Dermis microvascular lymphatic vessel endothelial cell (primary cell): Measurements from ENCODE around the gene BUB1B. TPM values are rescaled to one million over a fixed set of nuclear protein-coding genes. Genes with fewer than 3 reads are reported as not detected.

Experiments used
- DNase-seq, 2 donors: peaks; one replicate each; pipeline versions ENCODE4 v3.0.0 to v3.0.0-alpha.2; 2010; ENCODE audit warnings: low read depth in 2 of 2
- total RNA-seq: library from RNA; depleted of rRNA; stranded (reverse); fragments of >200 nt; gene quantifications from 2 replicates; pipeline ENCODE4 v1.2.1, GENCODE V29; 2014

BUB1B gene
- total RNA-seq, 1 donor from 2014 or later = 20.2 TPM

DNA sequence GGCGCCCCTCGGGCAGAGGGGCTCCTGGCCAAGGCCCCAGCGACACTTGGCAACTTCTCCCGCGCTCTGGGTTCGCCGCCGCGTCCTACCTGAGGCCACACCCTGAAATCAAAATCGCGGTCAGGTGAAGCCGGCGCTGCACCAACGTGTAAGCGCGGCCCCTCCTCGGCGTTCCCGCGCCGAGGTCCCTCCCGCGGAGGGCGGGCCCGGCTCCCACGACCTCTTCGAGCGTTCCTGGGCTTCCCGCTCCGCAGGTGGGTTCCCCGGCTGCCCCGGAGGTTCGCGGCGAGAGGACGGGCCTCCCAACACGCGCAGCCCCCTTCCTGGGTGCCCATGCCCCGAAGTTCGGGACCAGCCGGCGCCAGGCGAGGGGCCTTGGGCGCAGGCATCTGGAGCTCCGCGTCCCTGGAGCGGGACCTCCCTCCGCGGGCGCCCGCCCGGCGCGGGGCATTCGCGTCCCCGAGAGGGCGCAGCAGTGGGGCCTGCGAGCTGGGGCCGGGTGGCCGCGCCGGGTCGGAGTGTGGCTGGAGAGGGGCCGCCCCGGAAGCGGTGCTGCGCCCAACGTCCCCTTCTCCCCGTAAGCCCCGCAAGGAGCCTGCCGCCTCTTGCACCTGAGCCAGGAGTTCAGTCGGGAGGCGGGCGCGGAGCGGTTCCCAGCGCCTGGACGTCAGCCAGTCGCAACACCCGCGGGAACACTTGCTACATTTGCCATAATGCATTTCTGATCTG lies 91.7 kb downstream of the BUB1B start:
- peak; percentile 6 to 25 for DNase-seq

DNA sequence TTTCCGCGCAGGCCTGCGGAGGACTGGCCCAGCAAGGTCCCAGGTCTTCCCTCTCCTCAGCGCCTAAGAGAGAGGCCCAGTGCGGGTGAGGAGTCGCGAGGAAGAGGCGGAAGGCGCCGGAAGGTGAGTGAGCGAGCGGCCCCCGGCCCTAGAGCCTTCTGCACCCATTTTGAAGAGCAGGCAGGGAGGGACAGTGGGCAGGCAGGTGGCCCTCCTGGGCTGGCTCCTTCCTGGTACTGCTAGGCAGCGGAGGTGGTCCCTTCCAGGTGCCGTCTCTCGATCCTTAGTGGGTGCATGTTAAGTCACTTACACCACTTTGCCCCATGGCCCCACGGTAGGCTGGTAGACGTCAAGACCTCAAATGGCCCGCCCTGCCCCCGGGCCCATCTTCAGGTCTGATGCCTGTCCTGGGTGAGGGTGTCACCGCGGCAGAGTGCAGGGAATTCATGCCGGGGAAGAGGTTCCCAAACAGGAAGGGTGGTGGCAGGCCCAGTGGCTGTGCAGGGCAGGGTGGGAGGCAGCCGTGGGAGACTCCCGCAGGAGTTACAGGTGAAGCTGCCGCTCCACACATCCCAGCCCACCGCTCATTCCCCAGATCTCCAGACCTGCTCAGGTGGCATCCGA lies 92.4 kb downstream of the BUB1B start:
- DNase-seq = no peak

DNA sequence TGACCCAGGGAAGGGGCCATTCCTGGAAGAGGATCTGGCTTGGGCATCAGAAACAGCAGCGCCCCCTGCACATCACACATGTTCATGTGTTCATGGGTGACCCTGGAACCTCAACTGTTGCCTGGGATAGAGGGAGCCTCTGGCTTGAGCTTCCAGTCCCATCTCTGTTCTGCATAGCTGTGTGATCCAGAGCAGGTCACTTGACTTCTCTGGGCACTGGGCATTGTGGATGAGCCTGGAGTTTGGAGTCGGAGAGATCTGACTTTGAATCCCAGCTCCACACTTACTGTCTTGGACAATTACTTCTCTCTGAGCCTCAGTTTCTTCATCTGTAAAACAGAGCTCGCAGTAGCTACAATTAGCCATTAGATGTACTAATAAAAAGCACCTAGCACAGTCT lies 93.6 kb downstream of the BUB1B start:
- DNase-seq = no peak

DNA sequence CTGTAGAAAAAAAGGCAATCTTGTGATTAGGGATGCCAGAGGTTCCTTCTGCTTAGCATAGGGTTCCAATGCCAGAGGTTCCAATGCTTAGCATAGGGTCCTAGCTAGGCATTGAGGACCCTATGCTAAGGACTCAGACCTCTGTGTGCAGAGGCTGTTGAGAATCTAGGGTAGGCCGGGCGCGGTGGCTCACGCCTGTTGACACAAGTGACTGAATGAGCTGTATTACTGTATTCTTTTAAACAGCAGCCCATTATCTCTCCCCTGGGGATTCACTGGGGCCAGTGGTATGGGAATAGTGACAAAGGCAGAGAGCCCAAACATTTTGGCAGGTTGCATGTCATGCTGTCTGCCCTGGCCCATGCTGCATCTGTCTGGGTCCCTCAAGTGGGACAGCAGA lies 94.2 kb downstream of the BUB1B start:
- DNase-seq = no peak

DNA sequence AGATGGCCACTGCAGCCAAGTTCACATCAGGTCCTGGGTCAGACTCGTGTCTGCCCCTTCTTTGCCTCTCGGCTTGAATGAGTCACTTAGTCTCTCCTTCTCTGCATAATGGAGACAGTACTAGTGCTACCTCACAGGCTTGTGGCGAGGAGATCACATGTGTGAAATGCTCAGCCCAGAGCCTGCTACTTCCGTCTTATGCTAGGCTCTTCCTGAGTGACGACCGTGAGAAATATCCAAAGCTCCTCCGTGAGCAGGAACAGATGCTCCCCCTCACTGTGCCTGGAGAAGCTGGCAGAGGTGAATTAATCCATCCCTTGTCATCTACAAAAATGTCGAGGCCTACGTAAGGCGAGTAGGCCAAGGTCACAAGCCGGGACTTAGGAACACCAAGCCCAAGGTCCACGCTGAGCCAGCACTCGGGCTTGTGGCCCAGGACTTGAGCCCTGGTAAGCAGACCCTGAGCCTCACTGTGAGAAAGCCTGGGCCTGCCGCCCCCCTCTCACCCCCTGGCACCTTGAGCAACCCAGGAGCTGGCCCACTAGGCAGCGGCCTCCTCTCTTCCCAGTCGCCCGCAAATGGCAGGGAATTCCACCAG lies 95.9 kb downstream of the BUB1B start:
- DNase-seq = peak in 1 of 2 donors; percentile 17

DNA sequence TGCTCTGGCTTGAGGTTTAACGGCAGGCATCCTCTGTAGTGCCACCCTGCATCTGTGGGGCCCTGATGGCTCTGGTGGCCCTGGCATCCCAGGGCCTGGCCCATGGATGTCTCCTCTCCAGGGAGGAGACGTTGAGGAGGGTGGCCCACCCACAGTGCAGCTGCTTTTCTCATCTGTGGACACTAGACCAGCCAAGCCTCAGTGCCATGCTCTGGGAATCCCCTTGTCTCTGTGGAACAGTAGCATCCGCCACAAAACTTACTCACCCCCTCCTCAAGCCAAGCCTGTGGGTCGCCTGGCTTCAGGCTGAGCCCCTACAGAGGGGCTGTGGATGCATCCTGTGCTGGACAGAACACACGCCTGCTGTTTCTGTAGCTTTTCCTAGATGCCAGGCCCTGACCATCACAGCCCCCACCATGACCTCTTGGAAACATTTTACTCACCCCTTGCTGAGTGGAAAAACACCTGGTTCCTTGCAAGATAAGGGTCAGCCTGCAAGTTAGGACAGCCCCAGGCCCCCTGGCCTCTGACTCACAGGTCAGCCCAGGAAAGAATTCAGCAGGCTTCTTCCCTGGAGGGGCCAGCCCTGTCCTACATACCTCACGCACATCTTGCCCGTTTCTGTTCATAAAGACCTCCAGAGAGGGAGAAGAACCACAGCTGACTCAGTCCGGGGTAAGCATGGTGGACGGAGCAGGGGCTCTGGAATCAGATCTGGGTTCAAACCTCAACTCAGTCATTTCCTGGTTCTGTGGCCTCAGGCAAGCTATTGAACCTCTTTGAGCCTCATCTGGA lies 97.0 kb downstream of the BUB1B start:
- no peak for DNase-seq

DNA sequence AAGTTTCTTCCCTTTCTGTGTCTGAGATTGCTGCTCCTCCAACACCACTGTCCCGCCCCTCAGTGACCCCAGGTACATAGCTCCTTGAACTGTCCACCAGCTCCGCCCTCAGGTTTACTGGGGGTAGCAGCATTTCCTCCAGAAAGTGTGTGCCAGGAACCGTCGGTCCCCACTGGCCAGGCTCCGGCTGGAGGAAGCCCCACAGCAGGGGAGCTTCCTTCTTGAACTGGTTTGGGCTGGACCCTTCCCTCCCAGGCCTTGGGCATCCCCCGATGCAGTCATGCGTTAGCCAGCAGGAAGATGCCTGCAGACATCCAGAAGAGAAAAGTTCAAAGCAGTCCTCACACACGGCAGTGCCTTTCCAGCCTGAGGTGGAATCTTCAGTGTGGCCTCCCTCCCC lies 97.7 kb downstream of the BUB1B start:
- no peak for DNase-seq

DNA sequence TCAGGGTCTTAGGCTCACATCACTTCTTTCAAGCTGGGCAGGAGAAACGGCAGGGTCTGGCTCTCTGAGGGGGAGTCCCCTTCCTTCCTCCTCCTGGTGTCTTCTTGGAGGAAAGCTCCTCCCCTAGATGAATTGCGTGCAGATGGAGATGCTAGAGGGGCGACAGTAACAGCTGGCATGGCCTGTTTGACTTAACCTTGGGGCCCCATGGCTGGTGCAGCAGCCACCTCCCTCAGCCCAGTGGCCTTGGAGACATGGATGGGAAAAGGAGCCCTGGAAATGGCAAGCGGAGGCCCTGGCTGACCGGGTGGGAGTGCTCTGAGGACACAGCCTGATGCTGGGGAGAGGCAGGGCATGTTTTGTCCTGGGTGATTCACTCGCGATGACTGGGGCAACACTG lies 98.2 kb downstream of the BUB1B start:
- DNase-seq = no peak

DNA sequence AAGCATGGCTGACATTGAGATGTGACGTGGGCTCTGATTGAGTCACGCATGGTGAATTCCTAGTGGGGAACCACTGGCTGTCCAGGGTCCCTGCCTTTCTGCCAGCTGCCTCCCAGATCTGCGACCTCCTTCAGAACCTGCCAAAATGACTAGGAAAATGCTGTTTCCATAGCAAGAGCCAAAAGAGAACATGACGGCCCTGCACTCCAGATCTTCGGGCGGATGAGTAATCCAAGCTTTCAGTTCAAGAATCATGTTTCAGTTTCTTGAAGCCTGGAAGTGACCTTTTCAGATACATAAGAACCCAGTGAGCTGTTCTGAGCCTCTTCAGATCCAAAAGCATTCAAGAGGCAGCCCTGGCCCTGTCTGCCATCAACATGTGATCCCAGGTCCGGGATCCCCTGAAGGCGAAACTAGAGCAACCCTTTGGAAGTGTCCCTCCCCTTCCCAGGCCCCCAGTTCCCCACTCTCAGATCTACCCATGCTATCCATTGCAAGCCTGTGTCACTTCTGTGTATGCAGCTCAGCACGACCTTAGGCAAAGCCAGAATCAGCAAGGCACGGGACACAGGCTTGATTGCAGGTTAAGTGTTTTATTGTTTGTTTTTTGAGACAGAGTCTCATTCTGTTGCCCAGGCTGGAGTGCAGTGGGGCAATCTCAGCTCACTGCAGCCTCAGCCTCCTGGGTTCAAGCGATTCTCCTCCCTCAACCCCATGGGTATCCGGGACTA lies 102.3 kb downstream of the BUB1B start:
- DNase-seq = no peak

DNA sequence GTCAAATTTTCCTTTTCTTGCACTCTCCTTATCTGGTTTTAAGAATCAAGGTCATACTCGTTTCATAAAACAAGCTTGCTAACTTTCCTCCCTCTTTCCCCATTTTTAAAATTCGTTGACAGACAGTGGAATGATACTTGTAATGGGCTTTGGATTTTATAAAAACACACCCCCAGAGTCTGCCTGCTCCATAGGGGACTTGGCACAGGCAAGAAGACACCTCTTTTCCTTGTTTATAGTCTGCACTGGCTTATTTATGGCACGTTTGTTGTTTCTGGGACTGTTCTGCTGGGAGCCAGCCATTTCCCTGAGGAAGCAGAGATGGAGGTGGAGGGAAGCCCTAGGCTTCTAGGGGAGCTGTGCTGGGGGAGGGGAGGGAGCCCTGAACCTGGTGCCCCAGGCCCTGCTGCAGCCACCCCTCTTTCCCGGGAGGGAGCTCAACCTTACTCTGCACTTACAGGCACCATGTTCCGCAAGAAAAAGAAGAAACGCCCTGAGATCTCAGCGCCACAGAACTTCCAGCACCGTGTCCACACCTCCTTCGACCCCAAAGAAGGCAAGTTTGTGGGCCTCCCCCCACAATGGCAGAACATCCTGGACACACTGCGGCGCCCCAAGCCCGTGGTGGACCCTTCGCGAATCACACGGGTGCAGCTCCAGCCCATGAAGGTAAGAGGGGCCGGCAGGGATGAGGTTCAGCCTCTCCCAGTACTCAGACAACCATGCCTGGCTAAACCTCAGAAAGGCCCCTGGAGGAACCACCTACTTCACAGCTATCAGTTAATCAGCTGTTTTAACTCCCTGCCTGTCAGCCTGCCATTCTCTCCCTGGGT lies 103.7 kb downstream of the BUB1B start:
- DNase-seq = no peak

DNA sequence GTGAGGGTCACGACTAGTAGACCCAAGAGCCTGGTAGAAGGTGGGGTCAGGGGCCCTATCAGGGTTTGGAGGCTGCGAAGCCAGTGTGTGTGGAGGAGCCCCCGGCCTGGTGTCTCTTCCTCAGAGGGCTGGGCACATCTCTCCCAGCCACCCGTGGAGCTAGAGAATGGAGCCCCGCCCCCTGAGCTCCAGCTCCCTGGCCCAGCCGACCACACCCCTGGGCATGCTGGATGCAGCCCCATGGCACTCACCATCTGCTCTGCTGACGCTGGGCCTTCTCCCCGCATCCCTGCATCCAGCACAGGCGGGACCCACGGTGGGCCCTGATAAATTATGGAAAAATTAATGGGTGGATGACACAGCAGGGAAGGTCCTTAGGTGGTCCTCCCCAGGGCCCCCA lies 104.5 kb downstream of the BUB1B start:
- no peak for DNase-seq

DNA sequence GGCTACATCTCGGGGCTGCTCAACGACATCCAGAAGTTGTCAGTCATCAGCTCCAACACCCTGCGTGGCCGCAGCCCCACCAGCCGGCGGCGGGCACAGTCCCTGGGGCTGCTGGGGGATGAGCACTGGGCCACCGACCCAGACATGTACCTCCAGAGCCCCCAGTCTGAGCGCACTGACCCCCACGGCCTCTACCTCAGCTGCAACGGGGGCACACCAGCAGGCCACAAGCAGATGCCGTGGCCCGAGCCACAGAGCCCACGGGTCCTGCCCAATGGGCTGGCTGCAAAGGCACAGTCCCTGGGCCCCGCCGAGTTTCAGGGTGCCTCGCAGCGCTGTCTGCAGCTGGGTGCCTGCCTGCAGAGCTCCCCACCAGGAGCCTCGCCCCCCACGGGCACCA lies 105.0 kb downstream of the BUB1B start:
- no peak for DNase-seq

DNA sequence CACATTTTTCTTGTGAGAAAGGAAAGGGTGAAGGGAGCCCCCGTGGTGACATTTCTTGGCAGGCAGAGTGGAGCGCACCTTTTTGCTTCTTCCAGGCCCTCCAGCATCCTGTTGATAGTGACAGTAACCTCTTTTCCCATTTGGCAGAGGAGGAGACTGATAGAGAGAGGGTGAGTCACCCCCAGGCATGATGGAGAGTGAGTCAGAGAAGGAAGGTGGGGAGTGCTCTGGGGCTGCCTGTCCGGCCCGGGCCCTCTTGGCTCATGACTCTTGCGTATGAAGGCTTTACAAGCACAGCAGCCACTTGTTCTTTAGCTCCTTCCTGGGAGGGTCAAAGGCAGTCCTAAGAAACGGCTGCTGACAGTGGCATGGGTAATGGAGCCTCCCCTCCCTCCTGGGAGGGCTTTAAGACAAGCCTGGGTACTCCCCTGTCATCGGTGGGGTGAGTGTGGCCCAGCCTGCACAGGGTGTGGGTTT lies 106.0 kb downstream of the BUB1B start:
- DNase-seq = peak; percentile 30 to 96

DNA sequence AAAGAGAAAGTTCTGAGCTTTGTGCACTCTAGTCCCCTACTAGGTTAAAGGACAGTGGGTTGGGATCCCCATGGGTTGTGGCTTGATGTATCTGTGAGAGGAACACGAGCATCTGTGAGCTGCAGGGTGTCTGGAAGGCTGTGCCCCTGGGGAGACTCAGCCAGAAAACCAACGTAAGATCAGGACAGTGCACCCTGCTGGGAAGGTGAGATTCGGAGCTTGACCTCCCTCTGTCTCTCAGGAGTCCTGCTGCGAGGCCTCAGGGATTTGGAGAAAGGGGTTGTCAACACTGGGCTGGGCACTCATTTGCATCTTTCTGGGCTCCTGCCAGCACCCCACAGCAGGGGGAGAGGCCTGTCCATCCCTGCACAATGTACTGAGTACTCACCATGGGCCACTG lies 106.8 kb downstream of the BUB1B start:
- DNase-seq = no peak

DNA sequence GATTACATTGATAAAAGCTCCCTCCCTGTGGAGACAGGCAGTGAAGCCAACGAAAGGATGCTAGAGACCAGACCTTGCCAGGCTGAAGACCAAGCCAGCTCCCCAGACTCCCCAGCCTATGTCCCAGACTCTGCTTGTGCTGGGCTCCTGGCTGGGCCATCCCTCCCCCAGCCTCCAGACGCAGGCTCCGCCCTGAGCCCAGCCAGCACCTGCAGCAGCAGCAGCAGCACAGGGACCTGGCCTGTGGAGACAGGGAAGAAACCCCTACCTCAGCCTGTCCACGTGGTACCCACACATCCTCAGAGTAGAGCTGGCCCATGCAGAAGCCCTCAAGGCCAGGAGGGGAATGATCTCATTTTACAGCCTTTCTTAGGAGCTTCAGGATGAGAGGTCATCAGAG lies 108.7 kb downstream of the BUB1B start:
- no peak for DNase-seq

DNA sequence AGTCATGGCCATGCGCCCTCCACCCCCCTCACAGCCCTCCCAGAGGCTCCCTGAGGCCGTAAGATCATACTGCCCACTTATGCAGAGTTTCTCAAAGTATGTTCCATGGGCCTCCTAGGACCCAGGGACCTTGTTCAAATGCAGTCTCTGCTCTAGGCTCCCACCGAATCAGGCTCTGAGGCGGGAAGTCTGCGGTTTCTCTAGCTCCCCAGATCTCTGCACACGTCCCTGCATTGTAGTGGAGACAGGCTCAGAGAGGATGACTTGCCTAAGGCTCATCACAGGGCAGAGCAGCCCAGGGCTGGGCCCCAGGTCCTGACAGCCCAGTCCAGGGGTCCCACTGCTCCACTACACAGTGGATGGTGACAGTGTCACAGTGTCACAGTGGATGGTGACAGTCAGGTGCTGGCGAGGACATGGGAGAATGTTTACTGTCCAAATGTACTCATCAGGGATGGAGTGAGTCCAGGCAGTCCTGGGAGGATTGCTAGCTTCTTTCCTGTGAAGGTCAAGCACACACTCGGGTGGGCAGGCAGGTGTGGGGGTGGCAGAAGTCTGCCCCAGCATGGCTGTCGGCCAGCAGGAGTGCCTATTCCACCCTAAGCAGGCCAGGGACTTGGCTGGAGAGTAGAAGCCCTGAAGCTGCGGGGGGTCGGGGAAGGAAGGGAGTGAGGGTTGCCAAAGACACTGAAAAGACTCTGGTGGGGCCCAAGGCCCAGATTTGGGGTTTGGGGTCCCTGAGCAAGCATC lies 109.6 kb downstream of the BUB1B start:
- no peak for DNase-seq
